Lower leg skin (tissue), 4 donors: ENCODE results near the gene HNRNPA0. TPM values are rescaled to one million over a fixed set of nuclear protein-coding genes. Genes with fewer than 3 reads are reported as not detected.

Experiments
- DNase-seq, 2 donors: peaks; one replicate each; pipeline ENCODE4 v3.0.0-alpha.2; 2019; ENCODE audit warnings: low spot score in 2 of 2
- H3K4me3 ChIP-seq: fragments of 200-600 bp; sonication (generic); 2 replicates; pipeline ENCODE4 v1.5.1; 2017; ENCODE audit warnings: mild to moderate bottlenecking, low read depth; ENCODE audit not compliant: poor library complexity, severe bottlenecking
- POLR2A ChIP-seq, 2 donors: fragments of 450-650 bp; IDR thresholded peaks; one replicate each; pipeline ENCODE4 v1.6.1; 2016 to 2017; ENCODE audit warnings: antibody characterized with exemption in 2 of 2, mild to moderate bottlenecking in 1 of 2, moderate library complexity in 1 of 2
- WGBS, 2 donors: methylation state at CpG; one replicate each; pipeline ENCODE4 v1.1.5; 2018; 5-methylcytosine and 5-hydroxymethylcytosine counted together
- intact Hi-C: fragments of 100-400 bp; cut with DNase I; formaldehyde crosslinking; loops from one replicate; pipeline ENCODE4 v1.15.0; 2023; ENCODE audit warnings: low total_unique reads
- total RNA-seq, 4 donors: library from RNA; depleted of rRNA; stranded (reverse); fragments of >200 nt; gene quantifications; one replicate each; pipeline ENCODE4 v1.1.0, GENCODE V29; 2016
- TF ChIP-seq, protein P1 (sequence below), 3 donors: fragments of 450-650 bp; IDR thresholded peaks; one replicate each; pipeline ENCODE4 v1.5.1; 2016; ENCODE audit warnings: antibody characterized with exemption in 3 of 3, mild to moderate bottlenecking in 3 of 3, moderate library complexity in 2 of 3

HNRNPA0 gene
- total RNA-seq, 4 donors from 2014 or later = 6.9 to 11.5 (median 9.3) TPM

DNA sequence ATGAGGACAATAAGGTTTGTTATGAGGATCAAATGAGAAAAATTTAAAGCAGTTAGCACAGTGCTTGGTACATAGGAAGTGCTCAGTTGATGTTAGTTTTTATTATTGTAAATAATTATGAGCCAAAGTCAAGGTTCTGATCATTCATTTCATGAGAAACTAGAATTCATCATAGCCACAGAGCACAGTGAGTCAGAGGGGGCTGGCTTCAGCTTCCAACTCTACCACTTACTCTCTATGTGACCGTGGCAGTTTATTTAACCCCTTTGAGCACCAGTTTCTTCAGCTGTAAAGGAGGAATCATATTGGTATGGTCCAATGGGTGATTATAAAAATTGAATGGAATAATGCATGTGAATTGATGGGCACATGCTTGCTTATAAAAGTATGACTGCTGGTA lies 57.7 kb downstream of the HNRNPA0 start:
- H3K4me3 ChIP-seq = no peak overlapping the region
- 0 to 19% methylated on average over 1 of the region's 1 CpG for WGBS, 2 donors
- TF ChIP-seq, protein P1, sequence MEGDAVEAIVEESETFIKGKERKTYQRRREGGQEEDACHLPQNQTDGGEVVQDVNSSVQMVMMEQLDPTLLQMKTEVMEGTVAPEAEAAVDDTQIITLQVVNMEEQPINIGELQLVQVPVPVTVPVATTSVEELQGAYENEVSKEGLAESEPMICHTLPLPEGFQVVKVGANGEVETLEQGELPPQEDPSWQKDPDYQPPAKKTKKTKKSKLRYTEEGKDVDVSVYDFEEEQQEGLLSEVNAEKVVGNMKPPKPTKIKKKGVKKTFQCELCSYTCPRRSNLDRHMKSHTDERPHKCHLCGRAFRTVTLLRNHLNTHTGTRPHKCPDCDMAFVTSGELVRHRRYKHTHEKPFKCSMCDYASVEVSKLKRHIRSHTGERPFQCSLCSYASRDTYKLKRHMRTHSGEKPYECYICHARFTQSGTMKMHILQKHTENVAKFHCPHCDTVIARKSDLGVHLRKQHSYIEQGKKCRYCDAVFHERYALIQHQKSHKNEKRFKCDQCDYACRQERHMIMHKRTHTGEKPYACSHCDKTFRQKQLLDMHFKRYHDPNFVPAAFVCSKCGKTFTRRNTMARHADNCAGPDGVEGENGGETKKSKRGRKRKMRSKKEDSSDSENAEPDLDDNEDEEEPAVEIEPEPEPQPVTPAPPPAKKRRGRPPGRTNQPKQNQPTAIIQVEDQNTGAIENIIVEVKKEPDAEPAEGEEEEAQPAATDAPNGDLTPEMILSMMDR (IDR thresholded peaks at IDR 0.05) = no peak
- TF ChIP-seq POLR2A (IDR thresholded peaks at IDR 0.05) = no peak
- no peak for DNase-seq
- intact Hi-C loops = no loop called here

DNA sequence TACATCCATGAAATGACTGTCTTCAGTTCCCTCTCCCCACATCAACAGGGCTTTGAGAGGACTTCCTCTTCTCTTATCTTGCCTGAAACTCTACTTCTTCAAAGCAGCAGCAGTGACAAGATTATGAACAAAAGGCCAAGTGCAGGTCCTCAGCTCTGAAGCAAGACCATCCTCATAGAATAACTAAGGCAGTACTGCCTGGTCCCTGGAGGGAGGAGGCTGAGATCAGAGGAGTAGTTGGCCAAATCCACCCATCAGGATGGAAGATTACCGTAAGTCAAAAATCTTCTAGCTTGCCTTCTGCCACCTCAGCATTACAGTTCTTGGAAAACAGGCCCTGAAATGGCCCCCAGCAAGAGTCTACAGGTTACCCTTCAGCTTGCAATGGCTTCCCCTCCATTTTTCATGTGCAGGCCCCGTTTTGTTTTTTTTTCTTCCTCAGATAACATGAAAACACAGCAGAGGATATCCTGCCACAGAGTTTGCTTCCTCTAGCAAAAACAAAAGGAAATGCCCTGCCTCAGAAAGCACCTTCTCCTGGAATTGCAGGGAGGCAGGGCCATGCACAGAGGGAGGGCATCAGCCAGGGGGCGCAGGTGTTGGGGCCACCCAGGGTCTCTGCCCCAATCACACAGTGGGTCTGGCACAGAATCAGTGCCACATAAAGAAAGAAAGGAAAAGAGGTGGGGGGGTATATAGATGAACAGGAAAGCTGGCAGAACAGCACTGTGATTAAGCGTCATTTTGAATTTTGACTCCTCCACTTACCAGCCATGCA lies 58.3 kb downstream of the HNRNPA0 start:
- H3K4me3 ChIP-seq = no peak overlapping the region
- TF ChIP-seq, protein P1 (IDR thresholded peaks at IDR 0.05) = no peak
- TF ChIP-seq POLR2A (IDR thresholded peaks at IDR 0.05) = no peak
- intact Hi-C loops = no loop called here
- 76 to 82% methylated on average over 4 of the region's 4 CpGs for WGBS, 2 donors
- DNase-seq = no peak

Other genes starting within 250 kb of the HNRNPA0 start
- gene KLHL3, start 18.3 kb downstream of the HNRNPA0 start, total RNA-seq = 1 to 10 TPM; 1.0 to 3.0 (median 2.1) TPM
- 1 to 10 TPM in 2 of 4 donors, under 1 TPM in 2; 0.08 to 3.2 (median 1.2) TPM for gene MYOT, start 113.5 kb upstream of the HNRNPA0 start, total RNA-seq
- not detected for gene PKD2L2, start 135.1 kb upstream of the HNRNPA0 start, total RNA-seq